K562 (cell line): ENCODE data around the gene CCDC194. TPM values are rescaled to one million over a fixed set of nuclear protein-coding genes. Genes with fewer than 3 reads are reported as not detected.

Source experiments
- HEY1 ChIP-seq: fragments of 250-450 bp; sonication (Bioruptor Pico); IDR thresholded peaks from 2 replicates; pipeline ENCODE4 v1.5.0; 2020; ENCODE audit warnings: mild to moderate bottlenecking, moderate library complexity, borderline replicate concordance
- JUN ChIP-seq, 2 experiments: sonication (generic) in 1 of 2; formaldehyde crosslinking in 1 of 2; IDR thresholded peaks; 2 replicates each; pipeline versions ENCODE4 v1.6.1 to v1.8.0; 2012 to 2022; ENCODE audit warnings: borderline replicate concordance in 2 of 2, mild to moderate bottlenecking in 2 of 2, improper control_type of control experiment in 1 of 2, low read depth in 1 of 2, low read length in 1 of 2, missing genetic modification reagents in 1 of 2
- NONO ChIP-seq, 2 experiments: fragments of 200-400 bp in 1 of 2; fragments of 450-650 bp in 1 of 2; formaldehyde crosslinking in 1 of 2; IDR thresholded peaks; 2 replicates each; pipeline ENCODE4 v1.6.1; 2017; ENCODE audit warnings: low read depth in 2 of 2, mild to moderate bottlenecking in 2 of 2, moderate library complexity in 2 of 2, low read length in 1 of 2
- NR1H2 ChIP-seq: sonication (generic); formaldehyde crosslinking; IDR thresholded peaks from 2 replicates; pipeline ENCODE4 v1.4.0; 2020; ENCODE audit warnings: mild to moderate bottlenecking, missing genetic modification reagents
- PCBP1 ChIP-seq: fragments of 200-400 bp; formaldehyde crosslinking; IDR thresholded peaks from 2 replicates; pipeline ENCODE4 v1.6.1; 2018; ENCODE audit warnings: mild to moderate bottlenecking, low read depth, low read length; ENCODE audit not compliant: poor library complexity, severe bottlenecking
- POLR2G ChIP-seq: fragments of 200-400 bp; formaldehyde crosslinking; IDR thresholded peaks from 2 replicates; pipeline ENCODE4 v1.6.1; 2017; ENCODE audit warnings: low read depth, mild to moderate bottlenecking, antibody characterized with exemption, low read length, moderate library complexity
- RHOXF2B ChIP-seq: fragments of 250-450 bp; sonication (Bioruptor Pico); conservative IDR thresholded peaks from 2 replicates; pipeline ENCODE4 v1.5.1; 2021
- U2AF2 ChIP-seq: fragments of 200-400 bp; formaldehyde crosslinking; optimal IDR thresholded peaks from 2 replicates; pipeline ENCODE3; 2017; ENCODE audit warnings: low read depth, mild to moderate bottlenecking, low read length
- polyA plus RNA-seq, 8 experiments: library from polyadenylated mRNA; depleted of rRNA in 4 of 8; stranded (reverse) in 5 of 8; unstranded in 3 of 8; fragments of >200 nt; fragmentation: Nextera tagmentation in 2 of 8; fragmentation: Illumina TruSeq in 1 of 8; extraction: Ambion mirVana in 2 of 8; extraction: Trizol in 1 of 8; gene quantifications; 2 replicates each; pipeline versions ENCODE4 v1.2.1 to v1.2.3, GENCODE V29; 2011 to 2014; ENCODE audit warnings: inconsistent platforms in 1 of 8, missing spikeins in 1 of 8
- total RNA-seq, 7 experiments: library from RNA; depleted of rRNA in 6 of 7; stranded (reverse); fragments of >200 nt in 6 of 7; fragmentation: Illumina TruSeq in 2 of 7; extraction: Trizol in 2 of 7; gene quantifications; 2 replicates each; pipeline versions ENCODE4 v1.2.1 to v1.2.3, GENCODE V29; 2011 to 2021; ENCODE audit warnings: low replicate concordance in 1 of 7
- TF ChIP-seq, protein P1 (sequence below): fragments of 450-650 bp; IDR thresholded peaks from 2 replicates; pipeline ENCODE4 v1.6.1; 2016; ENCODE audit warnings: low read depth
- TF ChIP-seq, protein P2 (sequence below), 2 experiments: fragments of 450-650 bp in 1 of 2; IDR thresholded peaks; 2 replicates each; pipeline ENCODE4 v1.6.1; 2011 to 2017; ENCODE audit warnings: low read depth in 2 of 2, antibody characterized with exemption in 1 of 2, borderline replicate concordance in 1 of 2, low read length in 1 of 2, mild to moderate bottlenecking in 1 of 2, mixed read lengths in 1 of 2; ENCODE audit not compliant: control insufficient read depth in 1 of 2
- TF ChIP-seq, protein P3 (sequence below): fragments of 450-650 bp; IDR thresholded peaks from 2 replicates; pipeline ENCODE4 v1.6.1; 2016; ENCODE audit warnings: mild to moderate bottlenecking

CCDC194 gene
- total and polyA plus RNA-seq, 9 of the 15 experiments (the other 6 are each of a cell fraction or from before 2014, with no cell fraction given): 0.13 to 1.3 (median 0.39) TPM; not detected in 3

DNA sequence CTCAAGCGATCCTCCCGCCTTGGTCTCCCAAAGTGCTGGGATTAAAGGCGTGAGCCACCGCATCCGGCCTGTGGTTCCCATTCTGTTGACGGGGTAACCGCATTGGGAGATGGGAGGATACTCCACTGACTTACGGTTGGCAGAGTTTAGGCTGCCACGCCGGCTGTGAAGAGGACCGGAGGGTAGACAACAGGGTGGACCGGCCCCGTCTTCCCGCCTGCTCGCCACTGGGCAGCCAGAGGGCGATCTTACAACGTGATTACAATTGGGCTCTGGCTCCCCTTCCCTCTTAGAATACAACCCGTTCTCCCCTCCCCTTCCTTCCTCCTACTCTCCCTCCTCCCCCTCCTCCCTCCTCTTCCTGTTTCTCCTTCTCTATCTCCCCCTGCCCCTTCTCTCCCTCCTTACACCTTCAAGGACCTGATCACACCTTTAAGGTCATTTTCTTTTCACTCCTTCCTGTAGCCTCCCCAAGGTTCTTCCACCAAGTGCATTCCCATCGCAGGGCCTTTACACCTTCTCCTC is 957 bp upstream of the CCDC194 start (continued):
- TF ChIP-seq, protein P1, sequence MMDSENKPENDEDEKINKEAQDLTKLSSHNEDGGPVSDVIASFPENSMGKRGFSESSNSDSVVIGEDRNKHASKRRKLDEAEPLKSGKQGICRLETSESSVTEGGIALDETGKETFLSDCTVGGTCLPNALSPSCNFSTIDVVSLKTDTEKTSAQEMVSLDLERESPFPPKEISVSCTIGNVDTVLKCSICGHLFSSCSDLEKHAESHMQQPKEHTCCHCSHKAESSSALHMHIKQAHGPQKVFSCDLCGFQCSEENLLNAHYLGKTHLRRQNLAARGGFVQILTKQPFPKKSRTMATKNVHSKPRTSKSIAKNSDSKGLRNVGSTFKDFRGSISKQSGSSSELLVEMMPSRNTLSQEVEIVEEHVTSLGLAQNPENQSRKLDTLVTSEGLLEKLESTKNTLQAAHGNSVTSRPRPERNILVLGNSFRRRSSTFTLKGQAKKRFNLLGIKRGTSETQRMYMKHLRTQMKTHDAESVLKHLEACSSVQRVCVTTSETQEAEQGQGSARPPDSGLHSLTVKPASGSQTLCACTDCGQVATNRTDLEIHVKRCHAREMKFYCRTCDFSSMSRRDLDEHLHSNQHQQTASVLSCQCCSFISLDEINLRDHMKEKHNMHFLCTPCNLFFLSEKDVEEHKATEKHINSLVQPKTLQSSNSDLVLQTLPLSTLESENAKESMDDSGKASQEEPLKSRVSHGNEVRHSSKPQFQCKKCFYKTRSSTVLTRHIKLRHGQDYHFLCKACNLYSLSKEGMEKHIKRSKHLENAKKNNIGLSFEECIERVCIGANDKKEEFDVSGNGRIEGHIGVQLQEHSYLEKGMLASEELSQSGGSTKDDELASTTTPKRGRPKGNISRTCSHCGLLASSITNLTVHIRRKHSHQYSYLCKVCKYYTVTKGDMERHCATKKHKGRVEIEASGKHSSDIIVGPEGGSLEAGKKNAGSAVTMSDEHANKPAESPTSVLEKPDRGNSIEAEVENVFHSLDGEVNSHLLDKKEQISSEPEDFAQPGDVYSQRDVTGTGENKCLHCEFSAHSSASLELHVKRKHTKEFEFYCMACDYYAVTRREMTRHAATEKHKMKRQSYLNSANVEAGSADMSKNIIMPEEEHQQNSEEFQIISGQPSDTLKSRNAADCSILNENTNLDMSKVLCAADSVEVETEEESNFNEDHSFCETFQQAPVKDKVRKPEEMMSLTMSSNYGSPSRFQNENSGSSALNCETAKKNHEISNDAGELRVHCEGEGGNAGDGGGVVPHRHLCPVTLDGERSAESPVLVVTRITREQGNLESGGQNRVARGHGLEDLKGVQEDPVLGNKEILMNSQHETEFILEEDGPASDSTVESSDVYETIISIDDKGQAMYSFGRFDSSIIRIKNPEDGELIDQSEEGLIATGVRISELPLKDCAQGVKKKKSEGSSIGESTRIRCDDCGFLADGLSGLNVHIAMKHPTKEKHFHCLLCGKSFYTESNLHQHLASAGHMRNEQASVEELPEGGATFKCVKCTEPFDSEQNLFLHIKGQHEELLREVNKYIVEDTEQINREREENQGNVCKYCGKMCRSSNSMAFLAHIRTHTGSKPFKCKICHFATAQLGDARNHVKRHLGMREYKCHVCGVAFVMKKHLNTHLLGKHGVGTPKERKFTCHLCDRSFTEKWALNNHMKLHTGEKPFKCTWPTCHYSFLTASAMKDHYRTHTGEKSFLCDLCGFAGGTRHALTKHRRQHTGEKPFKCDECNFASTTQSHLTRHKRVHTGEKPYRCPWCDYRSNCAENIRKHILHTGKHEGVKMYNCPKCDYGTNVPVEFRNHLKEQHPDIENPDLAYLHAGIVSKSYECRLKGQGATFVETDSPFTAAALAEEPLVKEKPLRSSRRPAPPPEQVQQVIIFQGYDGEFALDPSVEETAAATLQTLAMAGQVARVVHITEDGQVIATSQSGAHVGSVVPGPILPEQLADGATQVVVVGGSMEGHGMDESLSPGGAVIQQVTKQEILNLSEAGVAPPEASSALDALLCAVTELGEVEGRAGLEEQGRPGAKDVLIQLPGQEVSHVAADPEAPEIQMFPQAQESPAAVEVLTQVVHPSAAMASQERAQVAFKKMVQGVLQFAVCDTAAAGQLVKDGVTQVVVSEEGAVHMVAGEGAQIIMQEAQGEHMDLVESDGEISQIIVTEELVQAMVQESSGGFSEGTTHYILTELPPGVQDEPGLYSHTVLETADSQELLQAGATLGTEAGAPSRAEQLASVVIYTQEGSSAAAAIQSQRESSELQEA: no peak
- TF ChIP-seq JUN (IDR thresholded peaks at IDR 0.05; ENCODE audit: borderline replicate concordance, low read depth, low read length) (no peak), JUN (CRISPR knock-in tag; IDR thresholded peaks at IDR 0.05; ENCODE audit: borderline replicate concordance) (no peak), NONO (IDR thresholded peaks at IDR 0.05; ENCODE audit: low read depth in 2 of 2, low read length in 1 of 2) (peak in 1 of 2 experiments; percentile 43; a peak in 1 of 4 replicates), POLR2G (no peak), RHOXF2B (CRISPR knock-in tag) (no peak), NR1H2 (CRISPR knock-in tag) (no peak), U2AF2 (no peak), PCBP1 (no peak), HEY1 (CRISPR knock-in tag) (no peak)
- TF ChIP-seq, protein P2, sequence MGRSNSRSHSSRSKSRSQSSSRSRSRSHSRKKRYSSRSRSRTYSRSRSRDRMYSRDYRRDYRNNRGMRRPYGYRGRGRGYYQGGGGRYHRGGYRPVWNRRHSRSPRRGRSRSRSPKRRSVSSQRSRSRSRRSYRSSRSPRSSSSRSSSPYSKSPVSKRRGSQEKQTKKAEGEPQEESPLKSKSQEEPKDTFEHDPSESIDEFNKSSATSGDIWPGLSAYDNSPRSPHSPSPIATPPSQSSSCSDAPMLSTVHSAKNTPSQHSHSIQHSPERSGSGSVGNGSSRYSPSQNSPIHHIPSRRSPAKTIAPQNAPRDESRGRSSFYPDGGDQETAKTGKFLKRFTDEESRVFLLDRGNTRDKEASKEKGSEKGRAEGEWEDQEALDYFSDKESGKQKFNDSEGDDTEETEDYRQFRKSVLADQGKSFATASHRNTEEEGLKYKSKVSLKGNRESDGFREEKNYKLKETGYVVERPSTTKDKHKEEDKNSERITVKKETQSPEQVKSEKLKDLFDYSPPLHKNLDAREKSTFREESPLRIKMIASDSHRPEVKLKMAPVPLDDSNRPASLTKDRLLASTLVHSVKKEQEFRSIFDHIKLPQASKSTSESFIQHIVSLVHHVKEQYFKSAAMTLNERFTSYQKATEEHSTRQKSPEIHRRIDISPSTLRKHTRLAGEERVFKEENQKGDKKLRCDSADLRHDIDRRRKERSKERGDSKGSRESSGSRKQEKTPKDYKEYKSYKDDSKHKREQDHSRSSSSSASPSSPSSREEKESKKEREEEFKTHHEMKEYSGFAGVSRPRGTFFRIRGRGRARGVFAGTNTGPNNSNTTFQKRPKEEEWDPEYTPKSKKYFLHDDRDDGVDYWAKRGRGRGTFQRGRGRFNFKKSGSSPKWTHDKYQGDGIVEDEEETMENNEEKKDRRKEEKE (IDR thresholded peaks at IDR 0.05; ENCODE audit: borderline replicate concordance in 1 of 2, control insufficient read depth in 1 of 2, low read depth in 2 of 2, low read length in 1 of 2): no peak
- TF ChIP-seq, protein P3, sequence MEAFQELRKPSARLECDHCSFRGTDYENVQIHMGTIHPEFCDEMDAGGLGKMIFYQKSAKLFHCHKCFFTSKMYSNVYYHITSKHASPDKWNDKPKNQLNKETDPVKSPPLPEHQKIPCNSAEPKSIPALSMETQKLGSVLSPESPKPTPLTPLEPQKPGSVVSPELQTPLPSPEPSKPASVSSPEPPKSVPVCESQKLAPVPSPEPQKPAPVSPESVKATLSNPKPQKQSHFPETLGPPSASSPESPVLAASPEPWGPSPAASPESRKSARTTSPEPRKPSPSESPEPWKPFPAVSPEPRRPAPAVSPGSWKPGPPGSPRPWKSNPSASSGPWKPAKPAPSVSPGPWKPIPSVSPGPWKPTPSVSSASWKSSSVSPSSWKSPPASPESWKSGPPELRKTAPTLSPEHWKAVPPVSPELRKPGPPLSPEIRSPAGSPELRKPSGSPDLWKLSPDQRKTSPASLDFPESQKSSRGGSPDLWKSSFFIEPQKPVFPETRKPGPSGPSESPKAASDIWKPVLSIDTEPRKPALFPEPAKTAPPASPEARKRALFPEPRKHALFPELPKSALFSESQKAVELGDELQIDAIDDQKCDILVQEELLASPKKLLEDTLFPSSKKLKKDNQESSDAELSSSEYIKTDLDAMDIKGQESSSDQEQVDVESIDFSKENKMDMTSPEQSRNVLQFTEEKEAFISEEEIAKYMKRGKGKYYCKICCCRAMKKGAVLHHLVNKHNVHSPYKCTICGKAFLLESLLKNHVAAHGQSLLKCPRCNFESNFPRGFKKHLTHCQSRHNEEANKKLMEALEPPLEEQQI: no peak; the same call in 1 of the 2 replicates
